RPMI8226 (cell line): ENCODE data around the gene MRPL33.
"Not testable (repeated sequence)": the region's sequence is repeated elsewhere in the genome, so short reads cannot be mapped to it uniquely, and the experiment has no call there.

Experiments used
- DNase-seq: peaks from one replicate; pipeline ENCODE4 v3.0.0-alpha.2; 2015

Gene MRPL33

DNA sequence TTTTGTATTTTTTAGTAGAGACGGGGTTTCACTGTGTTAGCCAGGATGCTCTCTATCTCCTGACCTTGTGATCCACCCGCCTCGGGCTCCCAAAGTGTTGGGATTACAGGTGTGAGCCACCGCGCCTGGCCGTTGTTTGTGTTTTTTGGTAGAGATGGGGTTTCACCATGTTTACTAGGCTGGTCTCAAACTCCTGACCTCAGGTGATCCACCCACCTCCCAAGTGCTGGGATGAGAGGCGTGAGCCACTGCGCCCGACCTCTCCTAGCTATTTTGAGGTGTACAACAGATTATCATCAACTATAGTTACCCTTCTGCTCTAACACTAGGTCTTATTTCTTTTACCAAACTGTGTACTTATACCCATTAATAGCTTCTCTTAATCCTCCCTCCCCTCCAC lies 28.9 kb upstream of the MRPL33 start:
- DNase-seq: no peak

DNA sequence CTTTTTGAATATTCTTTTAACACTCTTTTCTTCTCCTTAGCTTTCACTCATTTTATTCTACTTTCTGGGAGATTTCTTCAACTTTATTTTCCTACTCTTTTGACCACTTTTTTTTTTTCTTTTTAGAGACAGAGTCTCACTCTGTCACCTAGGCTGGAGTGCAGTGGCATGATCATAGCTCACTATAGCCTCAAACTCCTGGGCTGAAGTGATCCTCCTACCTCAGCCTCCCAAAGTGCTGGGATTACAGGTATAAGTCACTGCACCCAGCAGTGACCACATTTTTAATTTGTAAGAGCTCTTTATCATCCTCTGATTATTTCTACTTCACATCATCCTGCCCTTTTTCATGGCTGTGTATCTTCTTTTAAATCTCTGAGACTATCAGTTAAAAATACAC lies 26.0 kb upstream of the MRPL33 start:
- DNase-seq: not testable (repeated sequence)

DNA sequence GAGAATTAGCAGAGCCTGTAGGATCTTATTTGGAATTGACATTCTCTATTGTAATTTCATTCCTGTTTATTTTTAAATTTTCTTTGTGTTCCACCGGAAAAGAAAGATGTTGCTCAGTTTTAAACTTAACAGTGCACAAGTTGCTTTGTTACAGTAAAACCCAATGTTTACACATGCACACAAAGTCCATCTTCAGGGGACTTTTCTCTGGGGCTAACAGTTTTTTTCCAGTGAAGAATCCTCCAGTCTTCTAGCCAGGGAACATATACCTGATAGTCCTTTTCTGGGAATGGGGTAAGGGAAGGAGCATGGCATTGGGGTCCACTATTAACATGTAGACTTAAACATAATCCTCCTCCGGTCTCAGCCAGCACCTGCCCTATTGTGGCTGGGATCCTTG lies 25.2 kb upstream of the MRPL33 start:
- DNase-seq: no peak

DNA sequence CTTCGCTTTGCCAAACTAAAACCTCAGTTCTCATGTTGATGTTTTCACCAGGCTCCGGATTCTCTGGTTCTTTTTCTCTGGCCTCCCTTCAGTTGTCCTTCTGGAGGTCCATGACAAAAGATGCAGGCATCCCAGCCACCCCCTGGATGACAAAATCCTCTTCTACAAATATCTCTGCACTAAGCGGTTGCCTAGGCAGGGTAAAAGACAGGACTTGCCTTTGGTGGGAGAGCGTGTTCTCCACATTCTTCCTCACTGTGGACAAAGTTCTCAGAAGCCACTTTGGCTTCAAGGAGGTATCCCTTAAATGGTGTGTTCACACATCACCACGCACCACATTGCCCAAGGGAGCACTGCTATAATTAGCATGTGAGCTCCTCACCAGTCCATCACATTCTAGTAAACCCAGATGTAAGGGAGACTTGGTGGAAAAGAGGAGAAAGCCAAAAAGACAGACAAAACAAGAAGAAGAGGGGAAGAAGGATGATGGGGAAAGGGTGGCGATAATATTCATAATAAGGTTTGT lies 23.6 kb upstream of the MRPL33 start:
- DNase-seq: no peak

DNA sequence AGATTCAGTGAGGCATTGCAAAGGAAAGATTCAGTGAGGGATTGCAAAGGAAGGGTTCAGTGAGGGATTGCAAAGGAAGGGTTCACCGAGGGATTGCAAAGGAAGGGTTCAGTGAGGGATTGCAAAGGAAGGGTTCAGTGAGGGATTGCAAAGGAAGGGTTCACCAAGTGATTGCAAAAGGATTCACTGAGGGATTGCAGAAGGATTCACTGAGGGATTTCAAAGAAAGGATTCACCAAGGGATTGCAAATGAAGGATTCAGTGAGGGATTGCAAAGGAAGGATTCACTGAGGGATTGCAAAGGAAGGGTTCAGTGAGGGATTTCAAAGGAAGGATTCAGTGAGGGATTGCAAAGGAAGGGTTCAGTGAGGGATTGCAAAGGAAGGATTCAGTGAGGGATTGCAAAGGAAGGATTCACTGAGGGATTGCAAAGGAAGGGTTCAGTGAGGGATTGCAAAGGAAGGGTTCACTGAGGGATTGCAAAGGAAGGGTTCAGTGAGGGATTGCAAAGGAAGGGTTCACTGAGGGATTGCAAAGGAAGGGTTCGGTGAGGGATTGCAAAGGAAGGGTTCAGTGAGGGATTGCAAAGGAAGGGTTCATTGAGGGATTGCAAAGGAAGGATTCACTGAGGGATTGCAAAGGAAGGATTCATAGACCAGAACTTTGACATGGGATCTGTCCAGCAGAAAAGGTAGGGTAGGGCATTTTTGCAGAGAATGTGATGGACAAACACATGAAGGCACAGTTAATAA lies 22.5 kb upstream of the MRPL33 start:
- DNase-seq: not testable (repeated sequence)

DNA sequence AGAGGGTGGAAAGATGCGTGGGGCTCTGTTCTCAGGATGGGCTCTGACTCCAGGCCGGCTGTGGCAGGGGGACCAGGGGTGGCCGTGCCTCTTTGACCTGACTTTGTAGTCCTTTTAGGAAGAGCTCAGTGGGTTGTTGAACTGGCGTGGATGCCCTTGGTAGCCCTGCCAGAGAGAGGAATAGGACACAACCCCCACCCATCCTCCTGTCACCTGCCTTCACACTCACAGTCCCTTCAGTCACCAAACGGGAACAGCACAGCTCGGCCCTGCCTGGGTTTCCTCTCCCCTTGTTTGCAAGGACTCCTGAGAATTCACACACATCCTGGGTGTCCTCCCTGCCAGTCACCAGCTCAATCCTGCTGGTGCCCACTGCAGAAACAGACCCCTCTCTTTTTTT lies 20.1 kb upstream of the MRPL33 start:
- DNase-seq: no peak

DNA sequence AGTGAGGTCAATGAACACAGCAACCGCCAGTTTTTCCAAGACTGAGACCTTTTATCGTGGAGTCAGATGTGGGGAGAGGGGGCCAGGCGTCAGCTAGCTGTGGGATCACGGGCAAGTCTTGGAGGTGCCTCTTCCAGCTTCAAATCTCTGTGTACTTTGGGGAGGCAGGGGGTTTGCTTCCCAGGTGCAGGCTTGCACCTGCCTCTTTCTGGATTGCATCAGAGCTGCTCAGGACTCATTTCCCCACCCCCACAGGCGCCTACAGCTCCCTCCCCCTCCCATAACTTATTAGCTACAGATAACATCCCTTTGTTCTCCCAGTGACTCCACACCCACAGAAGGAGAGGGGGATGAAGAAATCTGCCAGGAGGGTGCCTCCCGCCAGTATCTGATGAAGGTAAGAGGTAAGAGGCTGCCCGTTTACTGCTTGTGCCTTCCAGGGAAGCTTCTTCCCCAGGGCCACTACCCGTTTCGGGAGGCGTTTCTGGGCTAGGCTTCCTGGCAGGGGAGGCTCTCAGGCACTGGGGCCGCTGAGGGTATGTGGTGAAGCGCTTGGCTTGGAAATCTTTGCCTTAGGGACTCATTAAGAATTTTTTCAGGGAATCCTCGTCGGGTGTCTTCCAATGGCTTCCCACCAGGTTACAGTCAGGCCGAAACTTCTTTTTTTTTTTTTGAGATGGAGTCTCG lies 18.8 kb upstream of the MRPL33 start:
- no peak for DNase-seq

DNA sequence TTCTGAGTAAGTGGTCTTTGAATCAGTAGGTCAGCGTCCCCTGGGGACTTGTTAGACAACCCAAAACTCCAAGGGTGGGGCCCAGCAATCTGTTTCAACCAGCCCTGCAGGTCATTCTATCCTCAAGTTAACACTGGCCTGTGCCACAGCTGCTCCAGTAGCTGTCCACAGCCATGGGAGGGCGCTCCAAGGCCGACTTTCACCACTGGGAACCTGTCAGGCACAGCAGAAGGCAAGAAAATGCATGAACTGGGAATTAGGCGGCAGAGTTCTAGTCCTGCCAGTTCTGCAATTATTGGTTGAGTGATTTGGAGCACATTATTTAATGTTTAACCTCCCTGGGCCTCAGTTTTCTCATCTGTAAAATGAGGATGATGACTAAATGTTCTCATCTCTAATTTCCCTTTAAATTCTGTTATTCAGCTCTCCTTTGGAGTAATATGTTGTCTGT lies 17.4 kb upstream of the MRPL33 start:
- DNase-seq: peak; percentile 75

DNA sequence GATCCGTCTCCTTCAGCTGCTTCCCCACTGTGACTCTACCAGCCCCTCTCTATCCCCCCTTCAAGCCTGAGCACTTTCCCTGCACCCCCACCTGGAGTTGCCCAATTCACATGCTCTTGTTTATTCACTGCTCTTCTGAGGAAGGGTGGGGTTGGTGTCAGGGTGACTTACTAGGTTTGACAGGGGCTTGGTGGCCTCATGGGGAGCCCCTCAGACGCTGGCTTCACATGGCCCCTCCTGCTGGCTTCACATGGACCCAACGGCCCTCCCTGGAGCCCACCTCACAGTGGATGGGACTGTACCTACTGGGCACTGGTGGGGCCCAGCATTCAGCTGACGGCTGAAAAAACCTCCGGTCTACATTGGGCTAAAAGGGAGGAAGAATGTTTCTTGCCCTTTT lies 16.7 kb upstream of the MRPL33 start:
- DNase-seq: no peak

DNA sequence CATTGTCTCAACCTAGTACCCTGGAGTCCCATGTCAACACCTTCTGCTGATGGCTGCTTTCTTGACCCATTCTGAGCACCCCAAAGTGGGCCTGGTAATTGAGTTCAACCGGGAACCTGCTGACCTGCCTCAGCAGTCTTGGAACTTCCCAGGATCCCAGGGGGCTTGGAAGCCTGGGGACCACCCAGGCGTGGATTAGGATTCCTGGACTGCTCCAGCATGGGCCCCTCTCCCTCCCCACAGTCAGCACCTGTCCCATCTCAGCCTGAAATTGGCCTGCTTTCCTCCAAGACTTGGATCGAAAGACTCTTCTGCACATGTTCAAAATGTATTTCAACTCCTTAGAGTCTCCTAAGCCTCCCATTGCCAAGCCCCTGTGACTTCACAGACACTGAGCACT lies 15.4 kb upstream of the MRPL33 start:
- DNase-seq: no peak

DNA sequence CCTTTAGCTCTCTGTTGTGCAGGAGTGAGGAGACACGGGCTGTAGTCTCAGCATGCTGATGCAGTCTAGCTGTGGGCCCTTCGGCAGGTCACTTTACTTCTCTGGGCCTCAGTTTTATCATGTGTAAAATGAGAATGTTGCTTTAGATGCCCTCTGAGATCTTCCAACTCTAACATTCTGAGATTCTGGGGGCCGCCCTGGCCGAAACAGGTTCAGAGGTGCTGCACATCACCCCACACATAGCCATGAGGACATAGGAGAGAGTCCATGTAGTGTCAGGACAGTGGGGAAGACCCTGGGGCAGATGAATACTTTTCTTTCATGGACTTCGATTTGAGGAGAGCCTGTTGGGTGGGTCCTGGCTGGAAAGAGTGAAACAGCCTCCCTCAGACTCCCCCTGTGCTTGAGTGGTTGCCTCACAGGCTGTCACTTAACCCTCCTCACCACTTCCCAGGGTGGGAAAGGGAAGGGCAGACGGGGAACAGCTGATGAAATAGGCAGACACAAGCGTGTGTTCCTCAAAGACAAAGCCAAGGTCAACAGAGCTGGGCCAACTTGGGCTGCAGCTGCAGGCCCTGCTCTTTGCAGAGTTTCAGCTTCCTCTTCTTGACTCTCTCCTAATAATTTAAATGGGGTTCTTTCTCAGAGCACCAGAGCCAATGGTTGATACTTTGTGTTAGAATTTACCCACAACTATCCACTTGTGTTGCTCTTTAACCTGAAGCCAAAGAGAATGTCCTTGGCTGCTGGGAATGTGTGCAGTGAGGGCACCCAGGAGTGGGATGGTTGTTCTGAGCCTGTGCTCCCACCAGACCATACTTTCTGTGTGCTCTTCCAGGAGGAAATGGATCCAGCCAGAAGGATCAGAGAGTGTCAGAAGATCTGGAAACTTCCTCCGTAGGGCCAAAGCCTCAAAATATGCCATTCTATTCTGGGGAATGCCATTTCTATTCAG lies 14.7 kb upstream of the MRPL33 start:
- no peak for DNase-seq

DNA sequence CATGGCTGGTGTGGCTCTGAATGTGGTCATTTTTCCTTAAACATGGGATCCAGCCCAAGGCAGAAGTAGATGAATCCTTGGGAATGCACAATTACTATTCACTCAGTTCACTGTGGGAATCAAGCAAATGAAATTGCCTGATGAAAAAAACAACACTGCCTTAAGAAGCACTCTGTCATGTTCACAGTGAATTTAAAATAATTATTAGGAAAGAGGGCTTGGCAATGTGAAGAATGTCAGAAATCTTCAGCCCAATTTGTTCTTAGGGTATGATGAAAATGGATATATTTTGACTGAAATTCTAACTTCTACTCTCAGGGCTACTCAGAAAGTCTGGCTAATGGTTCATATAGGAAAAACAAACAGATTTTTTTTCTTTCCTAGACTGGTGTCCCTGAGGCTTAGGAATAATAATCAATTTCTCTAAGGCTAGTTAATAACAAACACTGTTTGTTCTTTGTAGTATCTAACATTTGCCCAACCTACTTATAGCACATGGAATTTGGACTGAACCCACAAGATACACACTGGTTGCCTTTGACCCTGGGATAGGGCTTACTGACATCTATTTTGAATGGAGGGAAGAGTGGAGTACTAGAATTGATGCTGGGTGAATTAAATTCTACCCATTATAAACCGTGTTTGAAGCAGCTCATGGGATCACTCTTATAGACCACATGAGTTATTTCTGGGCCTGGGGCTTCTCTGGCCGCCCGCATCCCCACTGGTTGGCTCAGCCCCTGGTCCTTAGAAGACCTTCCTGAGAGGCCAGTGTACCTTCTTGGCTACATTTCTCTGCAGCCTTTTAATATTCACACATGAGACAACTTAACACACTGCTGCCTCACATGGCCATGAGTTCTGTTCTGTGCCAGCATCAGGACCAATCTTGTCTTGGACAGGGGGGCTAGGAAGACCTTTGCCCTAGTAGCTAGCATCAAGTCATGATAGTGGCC lies 8.3 kb upstream of the MRPL33 start:
- DNase-seq: no peak

DNA sequence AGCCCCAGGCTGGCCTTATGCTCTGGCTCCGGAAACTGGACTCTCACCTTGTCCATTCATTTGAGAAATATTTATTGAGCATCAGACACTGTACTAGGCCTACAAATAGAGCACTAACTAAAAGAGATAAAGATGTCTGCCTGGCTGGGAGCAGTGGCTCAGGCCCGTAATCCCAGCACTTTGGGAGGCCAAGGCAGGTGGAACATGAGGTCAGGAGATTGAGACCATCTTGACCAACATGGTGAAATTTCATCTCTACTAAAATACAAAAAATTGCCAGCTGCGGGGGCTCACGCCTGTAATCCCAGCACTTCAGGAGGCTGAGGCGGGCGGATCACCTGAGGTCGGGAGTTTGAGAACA lies 7.6 kb upstream of the MRPL33 start:
- DNase-seq: no peak

DNA sequence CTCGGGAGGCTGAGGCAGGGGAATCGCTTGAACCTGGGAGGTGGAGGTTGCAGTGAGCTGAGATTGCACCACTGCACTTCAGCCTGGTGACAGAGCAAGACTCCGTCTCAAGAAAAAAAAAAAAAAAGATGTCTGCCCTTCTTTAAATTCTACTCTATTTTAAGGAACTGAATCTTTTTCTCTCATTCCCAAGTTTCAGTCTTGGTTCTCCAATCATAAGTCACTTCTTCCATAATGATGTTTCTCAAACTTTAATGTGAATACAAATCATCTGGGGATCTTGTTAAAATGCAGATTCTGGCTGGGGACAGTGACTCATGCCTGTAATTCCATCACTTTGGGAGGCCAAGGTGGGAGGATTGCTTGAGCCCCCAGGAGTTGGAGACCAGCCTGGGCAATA lies 7.0 kb upstream of the MRPL33 start:
- DNase-seq: not testable (repeated sequence)

DNA sequence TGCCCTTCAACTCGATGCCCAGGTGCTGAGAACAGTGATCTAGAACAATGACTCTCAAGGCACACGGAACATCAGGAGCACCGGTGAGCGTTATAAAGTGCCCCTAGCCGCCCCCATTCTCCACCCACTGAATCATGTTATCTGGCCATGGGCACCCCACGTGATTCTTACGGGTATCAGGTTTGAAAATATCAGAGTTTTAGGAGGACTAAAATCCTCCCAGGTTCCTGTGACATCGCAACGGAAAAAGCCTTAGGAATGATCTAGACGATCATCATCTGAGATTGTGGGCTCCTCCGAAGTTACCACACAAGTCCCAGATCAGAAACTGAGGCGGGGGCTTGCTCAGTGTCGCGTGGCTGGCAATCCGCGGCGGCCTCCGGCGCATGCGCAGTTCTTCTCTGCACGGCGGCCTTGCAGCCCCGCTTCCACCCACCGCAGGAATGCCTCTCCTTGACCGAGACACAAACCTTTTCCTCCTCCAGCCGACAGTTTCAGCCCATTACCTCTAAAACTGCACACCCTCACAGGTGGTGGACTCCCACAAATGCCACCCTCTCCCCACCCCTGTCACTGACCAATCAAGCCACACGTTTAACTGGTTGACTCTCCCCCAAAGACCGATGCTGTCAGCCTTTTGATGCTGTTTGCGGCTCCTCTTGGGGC lies 5.8 kb upstream of the MRPL33 start:
- DNase-seq: no peak

DNA sequence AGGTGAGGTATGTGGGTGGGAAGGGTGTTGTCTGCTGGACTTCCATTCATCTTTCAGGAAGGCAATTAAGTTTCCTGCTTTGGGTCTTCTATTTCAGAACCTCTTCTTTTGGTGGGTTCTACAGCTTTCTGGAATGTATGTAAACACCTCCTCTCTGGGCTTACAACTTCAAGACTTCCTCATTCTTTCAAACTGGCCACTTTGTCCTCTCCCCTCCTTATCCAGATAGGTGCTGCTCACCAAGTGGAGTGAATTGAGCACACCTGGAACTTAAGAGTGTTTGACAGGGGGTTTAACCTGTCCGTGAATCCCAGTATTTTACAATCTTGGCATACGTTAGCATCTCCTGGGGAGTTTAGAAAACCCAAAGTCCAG lies 5.2 kb upstream of the MRPL33 start:
- no peak for DNase-seq

DNA sequence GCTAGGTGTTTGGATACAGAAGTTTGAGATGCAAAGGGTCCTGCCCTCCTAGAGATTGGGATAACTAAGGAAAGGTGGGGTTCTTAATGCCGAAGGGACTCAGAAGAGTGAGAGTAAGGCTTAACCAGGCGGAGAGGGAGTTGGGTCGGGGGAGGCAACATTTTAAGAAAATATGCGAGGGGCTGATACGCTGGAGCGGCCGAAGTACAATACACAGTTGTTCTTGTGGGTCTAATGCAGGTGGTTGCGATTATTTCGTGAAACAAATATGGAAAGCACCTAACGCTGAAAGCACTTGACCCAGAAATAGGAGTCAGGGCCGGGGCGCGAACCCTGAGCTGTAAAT lies 344 bp upstream of the MRPL33 start:
- no peak for DNase-seq

DNA sequence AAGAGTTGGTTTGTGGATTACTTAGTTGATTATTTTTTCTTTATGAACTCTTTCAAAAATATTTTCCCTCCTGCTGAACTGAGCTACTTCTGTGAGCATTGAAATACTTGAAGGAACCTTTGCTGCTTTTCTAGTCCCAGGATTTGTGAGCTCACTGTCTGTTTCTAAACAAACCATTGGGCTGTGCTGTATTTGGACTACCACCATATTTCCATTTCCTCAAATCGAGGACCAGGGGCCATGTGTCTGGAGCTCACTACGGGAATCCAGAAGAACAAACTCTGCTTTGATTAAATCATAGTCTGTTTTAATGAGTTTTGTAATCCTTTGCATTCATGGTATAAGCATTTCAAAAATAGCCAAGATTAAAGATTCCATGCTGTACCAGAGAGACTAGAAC lies 1.3 kb downstream of the MRPL33 start:
- DNase-seq: no peak

DNA sequence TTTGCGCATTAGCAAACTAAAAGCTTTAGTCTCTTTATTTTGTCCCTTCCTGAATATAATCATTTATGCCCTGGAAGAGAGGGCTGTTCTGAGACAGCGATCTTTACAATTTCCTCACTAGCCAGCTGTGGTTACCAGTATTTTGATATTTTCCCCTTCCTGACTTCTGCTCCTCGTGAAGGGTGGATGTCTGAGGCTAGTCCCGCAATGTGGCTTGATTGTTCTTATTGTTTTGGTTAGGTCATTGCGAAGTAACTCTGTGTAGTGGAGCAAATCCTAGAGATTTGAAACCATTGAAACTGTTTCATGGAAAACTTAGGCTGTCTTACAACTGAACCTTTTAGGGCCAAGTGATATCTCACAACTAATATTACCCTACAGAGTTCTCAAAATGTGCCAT lies 2.4 kb downstream of the MRPL33 start:
- DNase-seq: no peak

DNA sequence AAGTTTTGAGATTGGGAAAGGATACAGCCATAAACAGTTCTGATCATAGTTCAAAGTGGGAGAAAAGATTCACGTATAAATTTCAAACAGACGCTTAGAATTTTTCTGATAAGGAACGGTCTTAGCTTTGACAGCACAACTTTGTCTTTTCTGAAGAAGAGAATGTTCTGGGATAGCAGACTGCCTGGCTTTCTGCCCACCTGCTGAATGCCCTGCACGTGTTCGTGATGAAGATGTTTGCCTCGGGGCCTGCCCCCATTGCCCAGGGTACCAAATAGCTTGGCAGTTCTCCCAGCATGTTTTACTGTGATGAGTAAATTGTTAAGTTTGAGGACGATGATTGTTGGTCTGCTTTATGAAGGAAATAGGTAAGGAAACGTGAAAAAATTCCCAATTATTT lies 4.6 kb downstream of the MRPL33 start:
- no peak for DNase-seq

DNA sequence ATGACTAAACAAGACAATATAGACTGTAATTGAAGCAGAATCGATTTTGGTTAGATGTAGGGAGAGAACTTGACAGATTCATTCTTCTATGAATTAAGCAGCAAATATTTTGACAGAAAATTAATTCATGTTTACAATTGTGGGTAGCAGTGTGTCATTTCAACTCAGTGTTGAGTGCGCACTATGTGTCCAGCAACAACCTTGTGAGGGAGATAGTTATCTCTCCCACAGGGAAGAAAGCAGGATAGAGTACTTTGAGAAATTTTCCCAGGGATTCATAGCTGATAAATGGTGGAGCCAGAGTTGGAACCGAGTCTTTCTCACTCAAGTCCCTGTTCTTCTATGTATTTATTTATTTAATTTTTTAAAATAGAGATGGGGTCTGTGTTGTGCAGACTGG lies 5.2 kb downstream of the MRPL33 start:
- no peak for DNase-seq
